Measurements from ENCODE around the gene ARAP1.

DNA sequence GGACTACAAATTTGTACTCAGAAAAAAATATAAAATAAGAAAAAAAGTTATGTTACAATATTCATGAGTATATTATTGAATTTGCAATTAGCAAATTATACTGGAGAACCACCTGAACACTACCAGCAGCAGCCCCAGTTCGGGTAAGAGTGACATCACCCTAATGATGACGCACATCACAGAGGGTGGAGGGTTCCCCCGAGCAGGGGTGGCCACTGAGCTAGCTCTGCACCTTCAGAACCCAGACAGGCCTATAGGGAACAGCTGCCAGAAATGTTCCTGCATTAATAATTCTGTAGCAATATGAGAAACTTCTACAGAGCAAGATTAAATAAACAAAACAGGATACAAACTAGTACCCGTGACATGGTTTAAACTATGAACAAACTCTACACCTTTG lies 17.5 kb upstream of the ARAP1 start:
- no peak for TF ChIP-seq POLR2A (IDR thresholded peaks at IDR 0.05)
- TF ChIP-seq, protein P1, sequence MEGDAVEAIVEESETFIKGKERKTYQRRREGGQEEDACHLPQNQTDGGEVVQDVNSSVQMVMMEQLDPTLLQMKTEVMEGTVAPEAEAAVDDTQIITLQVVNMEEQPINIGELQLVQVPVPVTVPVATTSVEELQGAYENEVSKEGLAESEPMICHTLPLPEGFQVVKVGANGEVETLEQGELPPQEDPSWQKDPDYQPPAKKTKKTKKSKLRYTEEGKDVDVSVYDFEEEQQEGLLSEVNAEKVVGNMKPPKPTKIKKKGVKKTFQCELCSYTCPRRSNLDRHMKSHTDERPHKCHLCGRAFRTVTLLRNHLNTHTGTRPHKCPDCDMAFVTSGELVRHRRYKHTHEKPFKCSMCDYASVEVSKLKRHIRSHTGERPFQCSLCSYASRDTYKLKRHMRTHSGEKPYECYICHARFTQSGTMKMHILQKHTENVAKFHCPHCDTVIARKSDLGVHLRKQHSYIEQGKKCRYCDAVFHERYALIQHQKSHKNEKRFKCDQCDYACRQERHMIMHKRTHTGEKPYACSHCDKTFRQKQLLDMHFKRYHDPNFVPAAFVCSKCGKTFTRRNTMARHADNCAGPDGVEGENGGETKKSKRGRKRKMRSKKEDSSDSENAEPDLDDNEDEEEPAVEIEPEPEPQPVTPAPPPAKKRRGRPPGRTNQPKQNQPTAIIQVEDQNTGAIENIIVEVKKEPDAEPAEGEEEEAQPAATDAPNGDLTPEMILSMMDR (IDR thresholded peaks at IDR 0.05), result no peak
